BLaER1 treated with 17β-estradiol and CSF1 and Interleukin-3, amounts not matched to agents 10 nM and 100 nM (cell line): ENCODE data around the gene CBLL1.

Experiments
- H3K27ac ChIP-seq, 11 experiments: shearing (Covaris generic); formaldehyde crosslinking; 2 replicates each; pipeline ENCODE4 v1.8.1; 2022
- H3K27me3 ChIP-seq, 11 experiments: shearing (Covaris generic); formaldehyde crosslinking; 2 replicates each; pipeline ENCODE4 v1.8.1; 2022
- H3K36me3 ChIP-seq, 11 experiments: shearing (Covaris generic); formaldehyde crosslinking; 2 replicates each; pipeline ENCODE4 v1.8.1; 2022
- H3K4me1 ChIP-seq, 10 experiments: shearing (Covaris generic); formaldehyde crosslinking; 2 replicates each; pipeline ENCODE4 v1.8.1; 2022
- H3K4me2 ChIP-seq, 11 experiments: shearing (Covaris generic); formaldehyde crosslinking; 2 replicates each; pipeline ENCODE4 v1.8.1; 2022
- H3K4me3 ChIP-seq, 10 experiments: shearing (Covaris generic); formaldehyde crosslinking; 2 replicates each; pipeline ENCODE4 v1.8.1; 2022
- H3K9ac ChIP-seq, 11 experiments: shearing (Covaris generic); formaldehyde crosslinking; 2 replicates each; pipeline ENCODE4 v1.8.1; 2022
- H3K9me3 ChIP-seq, 11 experiments: shearing (Covaris generic); formaldehyde crosslinking; replicated peaks in 1 of 11; 2 replicates each; pipeline ENCODE4 v1.8.1; 2022
- H4K20me1 ChIP-seq, 11 experiments: shearing (Covaris generic); formaldehyde crosslinking; 2 replicates each; pipeline ENCODE4 v1.8.1; 2022
- Cebpa-rat ChIP-seq, 11 experiments: shearing (Covaris generic); IDR thresholded peaks; 2 replicates each; pipeline ENCODE4 v1.8.1; 2022

The CBLL1 gene

GRCh38 chr7:107711301-107711700 is 32.6 kb upstream of the CBLL1 start:
- H3K27me3 ChIP-seq: no peaks in the 10 kb centered on the region
- H4K20me1 ChIP-seq: no peaks in the 10 kb centered on the region
- H3K4me1 ChIP-seq: no peaks in the 10 kb centered on the region
- H3K36me3 ChIP-seq: no peaks in the 10 kb centered on the region
- no peak for TF ChIP-seq Cebpa-rat (IDR thresholded peaks at IDR 0.05)
- no peak overlapping the region for H3K9ac ChIP-seq
- H3K4me2 ChIP-seq: no peak overlapping the region
- no peak overlapping the region for H3K4me3 ChIP-seq
- H3K27ac ChIP-seq: no peak overlapping the region
- H3K9me3 ChIP-seq: no peaks in the 10 kb centered on the region

- no peaks in the 10 kb centered on the region for H3K9me3 ChIP-seq
- H3K4me2 ChIP-seq: no peak overlapping the region
- no peaks in the 10 kb centered on the region for H3K4me1 ChIP-seq
- H3K27me3 ChIP-seq: no peaks in the 10 kb centered on the region
- no peak overlapping the region for H3K9ac ChIP-seq
- H4K20me1 ChIP-seq: no peaks in the 10 kb centered on the region
- no peak for TF ChIP-seq Cebpa-rat (IDR thresholded peaks at IDR 0.05)
- H3K36me3 ChIP-seq: no peaks in the 10 kb centered on the region
- no peak overlapping the region for H3K27ac ChIP-seq
- no peak overlapping the region for H3K4me3 ChIP-seq
Measured at GRCh38 chr7:107712025-107712424, 31.9 kb upstream of the CBLL1 start.

- H3K9me3 ChIP-seq: no peaks in the 10 kb centered on the region
- no peak overlapping the region for H3K4me3 ChIP-seq
- H3K27ac ChIP-seq: no peak overlapping the region
- no peak overlapping the region for H3K4me2 ChIP-seq
- H3K27me3 ChIP-seq: no peaks in the 10 kb centered on the region
- no peaks in the 10 kb centered on the region for H3K36me3 ChIP-seq
- H3K9ac ChIP-seq: no peak overlapping the region
- H3K4me1 ChIP-seq: no peaks in the 10 kb centered on the region
- TF ChIP-seq Cebpa-rat (IDR thresholded peaks at IDR 0.05): no peak
- H4K20me1 ChIP-seq: no peaks in the 10 kb centered on the region
Measured at GRCh38 chr7:107712896-107713295, 31.0 kb upstream of the CBLL1 start.

- Histone ChIP-seq H3K36me3 (no peaks in the 10 kb centered on the region), H3K9me3 (no peaks in the 10 kb centered on the region)
- no peak for TF ChIP-seq Cebpa-rat (IDR thresholded peaks at IDR 0.05)
Measured at GRCh38 chr7:107715531-107715930, 28.4 kb upstream of the CBLL1 start.

GRCh38 chr7:107718456-107719193 is 25.3 kb upstream of the CBLL1 start:
- Histone ChIP-seq H3K4me1 (no peaks in the 10 kb centered on the region), H3K4me2 (no peak overlapping the region), H3K9ac (no peak overlapping the region), H3K9me3 (no peaks in the 10 kb centered on the region), H3K4me3 (no peak overlapping the region), H3K36me3 (no peaks in the 10 kb centered on the region), H3K27ac (no peak overlapping the region), H3K27me3 (no peaks in the 10 kb centered on the region), H4K20me1 (no peaks in the 10 kb centered on the region)
- TF ChIP-seq Cebpa-rat (IDR thresholded peaks at IDR 0.05): no peak

More at GRCh38 chr7:107715531-107715930, 28.4 kb upstream of the CBLL1 start:
- Histone ChIP-seq H4K20me1 (no peaks in the 10 kb centered on the region), H3K4me3 (no peak overlapping the region), H3K27ac (no peak overlapping the region), H3K4me2 (no peak overlapping the region), H3K9ac (no peak overlapping the region), H3K27me3 (no peaks in the 10 kb centered on the region), H3K4me1 (no peaks in the 10 kb centered on the region)

GRCh38 chr7:107721286-107721685 is 22.7 kb upstream of the CBLL1 start:
- Histone ChIP-seq H3K9ac (no peak overlapping the region), H4K20me1 (no peaks in the 10 kb centered on the region), H3K27me3 (no peaks in the 10 kb centered on the region), H3K4me2 (no peak overlapping the region), H3K4me3 (no peak overlapping the region), H3K27ac (no peak overlapping the region), H3K4me1 (no peaks in the 10 kb centered on the region), H3K9me3 (no peaks in the 10 kb centered on the region), H3K36me3 (no peaks in the 10 kb centered on the region)
- no peak for TF ChIP-seq Cebpa-rat (IDR thresholded peaks at IDR 0.05)

- Histone ChIP-seq H3K9me3 (no peaks in the 10 kb centered on the region), H3K36me3 (no peaks in the 10 kb centered on the region), H4K20me1 (no peaks in the 10 kb centered on the region), H3K4me1 (no peaks in the 10 kb centered on the region), H3K9ac (no peak overlapping the region), H3K27me3 (no peaks in the 10 kb centered on the region), H3K4me2 (no peak overlapping the region), H3K27ac (no peak overlapping the region), H3K4me3 (no peak overlapping the region)
- TF ChIP-seq Cebpa-rat (IDR thresholded peaks at IDR 0.05): no peak
Measured at GRCh38 chr7:107723255-107723654, 20.7 kb upstream of the CBLL1 start.

- no peaks in the 10 kb centered on the region for H4K20me1 ChIP-seq
- no peaks in the 10 kb centered on the region for H3K4me1 ChIP-seq
- no peaks in the 10 kb centered on the region for H3K27me3 ChIP-seq
- no peaks in the 10 kb centered on the region for H3K9me3 ChIP-seq
- H3K9ac ChIP-seq: no peak overlapping the region
- no peak overlapping the region for H3K27ac ChIP-seq
- H3K36me3 ChIP-seq: no peaks in the 10 kb centered on the region
- no peak for TF ChIP-seq Cebpa-rat (IDR thresholded peaks at IDR 0.05)
- H3K4me3 ChIP-seq: no peak overlapping the region
- no peak overlapping the region for H3K4me2 ChIP-seq
Measured at GRCh38 chr7:107725138-107725740, 18.7 kb upstream of the CBLL1 start.

- no peak overlapping the region for H3K9ac ChIP-seq
- no peaks in the 10 kb centered on the region for H3K36me3 ChIP-seq
- no peaks in the 10 kb centered on the region for H3K9me3 ChIP-seq
- no peaks in the 10 kb centered on the region for H4K20me1 ChIP-seq
- no peak overlapping the region for H3K27ac ChIP-seq
- H3K4me3 ChIP-seq: no peak overlapping the region
- no peak for TF ChIP-seq Cebpa-rat (IDR thresholded peaks at IDR 0.05)
- no peak overlapping the region for H3K4me2 ChIP-seq
- H3K27me3 ChIP-seq: no peaks in the 10 kb centered on the region
- no peaks in the 10 kb centered on the region for H3K4me1 ChIP-seq
Measured at GRCh38 chr7:107726356-107727130, 17.4 kb upstream of the CBLL1 start.
